ENCODE results near the gene SSU72.
"Not testable (repeated sequence)": the region's sequence is repeated elsewhere in the genome, so short reads cannot be mapped to it uniquely, and the experiment has no call there.

Gene SSU72

GRCh38 chr1:1527092-1527816 is 47.4 kb downstream of the SSU72 start:
- DNase-seq (ENCODE audit: low spot score): peak; percentile 5

- DNase-seq (ENCODE audit: low spot score): not testable (repeated sequence)
These were observed 48.2 kb downstream of the SSU72 start for GRCh38 chr1:1526476-1526875.

- not testable (repeated sequence) for DNase-seq (ENCODE audit: low spot score)
These were observed 49.8 kb downstream of the SSU72 start for GRCh38 chr1:1524750-1525383.

- not testable (repeated sequence) for DNase-seq (ENCODE audit: low spot score)
These were observed 51.0 kb downstream of the SSU72 start for GRCh38 chr1:1523651-1524050.

- DNase-seq (ENCODE audit: low spot score): not testable (repeated sequence)
These were observed 51.4 kb downstream of the SSU72 start for GRCh38 chr1:1523226-1523625.

GRCh38 chr1:1522536-1522935 is 52.1 kb downstream of the SSU72 start:
- DNase-seq (ENCODE audit: low spot score): not testable (repeated sequence)

- DNase-seq (ENCODE audit: low spot score): no peak
These were observed 53.3 kb downstream of the SSU72 start for GRCh38 chr1:1521331-1521730.

- not testable (repeated sequence) for DNase-seq (ENCODE audit: low spot score)
These were observed 54.7 kb downstream of the SSU72 start for GRCh38 chr1:1519805-1520505.

GRCh38 chr1:1518621-1519007 is 56.0 kb downstream of the SSU72 start:
- not testable (repeated sequence) for DNase-seq (ENCODE audit: low spot score)

- DNase-seq (ENCODE audit: low spot score): no peak
These were observed 56.6 kb downstream of the SSU72 start for GRCh38 chr1:1517973-1518620.

- DNase-seq (ENCODE audit: low spot score): not testable (repeated sequence)
These were observed 57.7 kb downstream of the SSU72 start for GRCh38 chr1:1516923-1517322.

- not testable (repeated sequence) for DNase-seq (ENCODE audit: low spot score)
These were observed 60.3 kb downstream of the SSU72 start for GRCh38 chr1:1514376-1514775.

GRCh38 chr1:1513675-1514074 is 61.0 kb downstream of the SSU72 start:
- not testable (repeated sequence) for DNase-seq (ENCODE audit: low spot score)

GRCh38 chr1:1512425-1512824 is 62.2 kb downstream of the SSU72 start:
- DNase-seq (ENCODE audit: low spot score): not testable (repeated sequence)

- DNase-seq (ENCODE audit: low spot score): peak; percentile 99
These were observed 63.0 kb downstream of the SSU72 start, which contains the start of gene ATAD3A for GRCh38 chr1:1511533-1512285. ATAD3A (plus strand) TSS chr1:1512162; CDS start chr1:1512269, 107 bp downstream.

GRCh38 chr1:1510912-1511532 is 63.6 kb downstream of the SSU72 start:
- DNase-seq (ENCODE audit: low spot score): no peak

GRCh38 chr1:1509465-1509850 is 65.2 kb downstream of the SSU72 start:
- DNase-seq (ENCODE audit: low spot score): not testable (repeated sequence)

GRCh38 chr1:1508775-1509464 is 65.7 kb downstream of the SSU72 start:
- DNase-seq (ENCODE audit: low spot score): not testable (repeated sequence)

GRCh38 chr1:1507305-1507704 is 67.4 kb downstream of the SSU72 start:
- no peak for DNase-seq (ENCODE audit: low spot score)

- not testable (repeated sequence) for DNase-seq (ENCODE audit: low spot score)
These were observed 68.9 kb downstream of the SSU72 start for GRCh38 chr1:1505801-1506200.

All from GM03348 (cell line).